ENCODE results near the gene KDM4B.

Gene KDM4B

GRCh38 chr19:4976401-4977298 is 7.7 kb downstream of the KDM4B start:
- peak; percentile 38 for TF ChIP-seq CTCF (IDR thresholded peaks at IDR 0.05; ENCODE audit: low read depth, low read length)
- Histone ChIP-seq H3K4me1 (peaks cover 9% of the 10 kb centered on the region), H3K4me3 (ENCODE audit: low read depth, low read length) (peak overlapping the region; percentile 48), H3K27me3 (no peaks in the 10 kb centered on the region), H3K36me3 (peaks cover 10% of the 10 kb centered on the region), H3K9me3 (no peaks in the 10 kb centered on the region)
- no peak for DNase-seq

GRCh38 chr19:4977299-4978174 is 8.6 kb downstream of the KDM4B start:
- peak; percentile 72 for DNase-seq
- TF ChIP-seq CTCF (IDR thresholded peaks at IDR 0.05; ENCODE audit: low read depth, low read length), result no peak
- Histone ChIP-seq H3K4me1 (peaks cover 9% of the 10 kb centered on the region), H3K4me3 (ENCODE audit: low read depth, low read length) (peak overlapping the region; percentile 48), H3K9me3 (no peaks in the 10 kb centered on the region), H3K27me3 (no peaks in the 10 kb centered on the region), H3K36me3 (peaks cover 10% of the 10 kb centered on the region)

GRCh38 chr19:4979211-4979807 is 10.4 kb downstream of the KDM4B start:
- peaks cover 14% of the 10 kb centered on the region for H3K4me1 ChIP-seq
- TF ChIP-seq CTCF (IDR thresholded peaks at IDR 0.05; ENCODE audit: low read depth, low read length), result no peak
- H3K4me3 ChIP-seq (ENCODE audit: low read depth, low read length), result no peak overlapping the region
- peaks cover 10% of the 10 kb centered on the region for H3K36me3 ChIP-seq
- DNase-seq, result no peak
- H3K27me3 ChIP-seq, result no peaks in the 10 kb centered on the region
- H3K9me3 ChIP-seq, result no peaks in the 10 kb centered on the region

GRCh38 chr19:4980067-4980466 is 11.2 kb downstream of the KDM4B start:
- DNase-seq, result no peak
- peaks cover 18% of the 10 kb centered on the region for H3K4me1 ChIP-seq
- no peak for TF ChIP-seq CTCF (IDR thresholded peaks at IDR 0.05; ENCODE audit: low read depth, low read length)

GRCh38 chr19:4980838-4981680 is 12.1 kb downstream of the KDM4B start:
- peaks cover 18% of the 10 kb centered on the region for H3K4me1 ChIP-seq
- no peaks in the 10 kb centered on the region for H3K9me3 ChIP-seq
- no peaks in the 10 kb centered on the region for H3K27me3 ChIP-seq
- H3K4me3 ChIP-seq (ENCODE audit: low read depth, low read length), result no peak overlapping the region
- peaks cover 10% of the 10 kb centered on the region for H3K36me3 ChIP-seq
- DNase-seq, result peak; percentile 25
- TF ChIP-seq CTCF (IDR thresholded peaks at IDR 0.05; ENCODE audit: low read depth, low read length), result no peak

More at GRCh38 chr19:4980067-4980466, 11.2 kb downstream of the KDM4B start:
- no peaks in the 10 kb centered on the region for H3K9me3 ChIP-seq
- no peak overlapping the region for H3K4me3 ChIP-seq (ENCODE audit: low read depth, low read length)
- peaks cover 10% of the 10 kb centered on the region for H3K36me3 ChIP-seq
- H3K27me3 ChIP-seq, result no peaks in the 10 kb centered on the region

Measured in BE2C (cell line).